ENCODE measurements around the gene MAP3K1.

The MAP3K1 gene

GRCh38 chr5:56848206-56848605 is 32.9 kb downstream of the MAP3K1 start:
- no peak for DNase-seq (ENCODE audit: low read depth, low spot score)

GRCh38 chr5:56849671-56850070 is 34.3 kb downstream of the MAP3K1 start:
- no peak for DNase-seq (ENCODE audit: low read depth, low spot score)

DNA sequence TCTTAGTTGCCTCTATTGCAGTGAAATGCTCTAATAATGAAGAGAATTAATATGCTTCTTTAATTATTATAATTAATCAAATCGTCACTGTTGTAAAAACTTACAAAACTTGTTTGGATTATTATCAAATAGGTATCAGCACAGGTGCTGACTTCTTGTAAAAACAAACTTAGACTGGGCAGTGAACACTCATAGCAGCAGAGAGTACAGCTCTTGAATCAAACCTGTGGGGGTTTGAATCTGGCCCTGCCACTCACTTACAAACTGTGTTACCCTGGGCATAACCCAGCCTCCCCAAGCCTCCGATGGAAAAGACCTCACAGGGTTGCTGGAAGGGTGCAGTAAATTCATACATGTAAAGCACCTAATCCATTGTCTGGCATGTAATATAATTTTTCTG is 35.1 kb downstream of the MAP3K1 start:
- DNase-seq (ENCODE audit: low read depth, low spot score): no peak

DNA sequence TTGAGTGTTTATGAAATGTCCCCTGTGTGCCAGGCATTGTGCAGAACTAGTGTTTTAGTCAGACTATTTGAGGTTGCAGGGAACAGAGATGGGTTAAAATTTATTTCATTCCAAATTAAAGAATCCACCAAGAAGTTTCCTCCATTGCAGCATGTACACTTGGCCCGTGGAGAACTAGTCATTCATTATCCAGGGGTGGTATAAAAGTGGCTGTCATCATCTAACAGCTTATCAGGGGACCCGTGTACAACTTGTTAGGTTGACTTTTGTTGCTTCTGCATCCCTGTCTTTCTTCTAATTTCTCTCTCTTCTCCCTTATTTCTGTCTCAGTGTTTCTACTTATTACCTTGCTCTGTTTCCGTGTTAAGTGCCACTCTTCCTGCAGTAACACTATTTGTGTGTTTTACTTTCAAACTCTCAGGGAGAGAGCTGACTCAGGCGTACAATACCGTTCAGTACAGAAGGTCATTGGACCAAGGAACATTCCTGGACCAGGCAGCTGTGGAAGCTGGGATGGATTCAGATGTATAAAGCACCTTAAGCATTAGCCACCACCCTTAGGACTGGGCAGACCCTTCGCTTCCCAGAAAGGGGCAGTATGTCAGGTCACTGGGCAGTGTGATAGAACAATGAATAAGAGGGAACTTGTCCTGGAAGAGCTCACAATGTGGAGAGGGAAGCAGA is 36.1 kb downstream of the MAP3K1 start:
- DNase-seq (ENCODE audit: low read depth, low spot score): peak; percentile 33

GRCh38 chr5:56852228-56853000 is 37.1 kb downstream of the MAP3K1 start:
- DNase-seq (ENCODE audit: low read depth, low spot score): peak; percentile 31

- no peak for DNase-seq (ENCODE audit: low read depth, low spot score)
These were observed 38.3 kb downstream of the MAP3K1 start for GRCh38 chr5:56853698-56854097.

DNA sequence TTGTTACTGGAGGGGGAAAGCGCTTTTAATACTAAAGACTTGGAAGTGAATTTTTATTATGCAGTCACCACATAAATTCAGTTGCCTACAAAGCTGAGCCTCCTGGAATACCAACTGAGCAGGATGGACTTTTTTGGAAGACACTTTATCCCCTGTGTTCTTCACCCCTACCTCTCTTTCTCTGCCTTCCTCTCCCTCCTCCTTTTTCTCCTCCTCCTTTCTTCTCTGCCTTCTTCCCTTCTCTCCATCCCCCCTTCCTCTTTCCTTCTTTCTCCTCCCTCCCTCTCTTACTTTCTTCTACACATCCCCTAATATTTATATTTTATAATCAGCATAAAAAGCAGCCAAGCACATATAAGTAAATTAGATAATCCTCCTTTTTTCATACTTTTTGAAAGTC is 39.6 kb downstream of the MAP3K1 start:
- DNase-seq (ENCODE audit: low read depth, low spot score): no peak

- DNase-seq (ENCODE audit: low read depth, low spot score): no peak
These were observed 41.3 kb downstream of the MAP3K1 start for GRCh38 chr5:56856541-56857178.

GRCh38 chr5:56858777-56859442 is 43.6 kb downstream of the MAP3K1 start:
- DNase-seq (ENCODE audit: low read depth, low spot score): no peak

DNA sequence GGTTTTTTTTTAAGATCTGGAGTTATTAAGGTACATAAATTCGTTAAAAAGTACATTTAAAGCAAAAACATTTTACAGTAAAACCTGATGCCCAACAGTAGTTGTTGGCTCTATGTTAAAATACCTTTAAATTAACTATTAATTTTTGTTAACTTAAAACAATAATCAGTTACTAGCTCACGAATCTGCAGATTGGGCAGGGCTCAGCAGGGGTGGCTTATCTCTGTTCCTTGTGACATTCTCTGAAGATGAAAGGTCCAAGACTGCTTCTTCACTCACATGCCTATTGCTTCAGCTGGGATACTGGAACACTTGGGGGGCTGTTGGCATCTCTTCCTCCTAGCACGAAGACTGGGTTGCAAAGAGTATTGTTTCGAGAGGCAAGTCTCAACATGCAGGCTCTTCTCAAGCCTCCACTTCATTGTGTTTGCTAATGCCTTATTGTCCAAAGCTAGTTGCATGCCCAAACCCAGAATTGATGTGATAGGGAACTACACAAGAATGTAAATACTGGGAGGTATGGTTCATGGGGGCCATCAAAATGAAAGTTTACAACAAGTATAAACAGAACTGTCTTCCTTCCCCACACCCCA is 46.6 kb downstream of the MAP3K1 start:
- DNase-seq (ENCODE audit: low read depth, low spot score): no peak

DNA sequence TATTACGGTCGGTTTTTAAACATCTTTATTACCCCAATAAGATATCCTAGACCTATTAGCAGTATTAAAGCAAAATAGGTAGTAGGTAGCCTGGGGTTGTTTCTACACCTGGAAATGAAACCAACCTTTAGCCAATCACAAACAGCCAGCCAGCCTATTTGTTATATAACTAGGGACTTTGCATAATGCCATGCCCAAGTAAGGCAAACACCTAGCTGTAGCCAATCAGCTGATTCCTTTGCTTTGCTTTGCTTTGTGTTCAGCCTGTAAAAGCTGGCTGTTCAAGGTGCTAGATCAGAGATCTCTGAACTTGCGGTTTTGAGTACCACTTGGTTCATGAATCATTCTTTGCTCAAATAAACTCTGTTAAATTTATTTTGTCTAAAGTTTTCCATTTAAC is 47.6 kb downstream of the MAP3K1 start:
- no peak for DNase-seq (ENCODE audit: low read depth, low spot score)

- DNase-seq (ENCODE audit: low read depth, low spot score): no peak
These were observed 56.4 kb downstream of the MAP3K1 start for GRCh38 chr5:56871777-56872176.

GRCh38 chr5:56873056-56873455 is 57.7 kb downstream of the MAP3K1 start:
- no peak for DNase-seq (ENCODE audit: low read depth, low spot score)

DNA sequence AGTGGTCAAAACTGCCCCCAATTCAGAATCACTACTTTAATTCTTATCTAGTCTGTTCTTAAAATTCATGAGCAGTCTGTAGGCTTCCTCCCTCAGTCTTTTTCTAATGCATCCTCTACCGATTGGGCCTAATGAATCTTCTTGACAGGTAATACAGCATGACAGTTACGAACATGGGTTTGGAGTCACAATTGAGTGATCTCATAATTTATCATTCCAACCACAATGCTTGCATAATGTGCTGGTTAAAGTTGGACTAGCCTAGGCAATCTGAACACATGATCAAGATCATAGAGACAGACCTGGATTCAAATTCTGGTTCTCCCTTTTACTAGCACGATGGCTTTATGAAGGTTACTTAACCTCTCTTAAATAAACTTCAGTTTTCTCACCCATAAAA is 61.0 kb downstream of the MAP3K1 start:
- no peak for DNase-seq (ENCODE audit: low read depth, low spot score)

DNA sequence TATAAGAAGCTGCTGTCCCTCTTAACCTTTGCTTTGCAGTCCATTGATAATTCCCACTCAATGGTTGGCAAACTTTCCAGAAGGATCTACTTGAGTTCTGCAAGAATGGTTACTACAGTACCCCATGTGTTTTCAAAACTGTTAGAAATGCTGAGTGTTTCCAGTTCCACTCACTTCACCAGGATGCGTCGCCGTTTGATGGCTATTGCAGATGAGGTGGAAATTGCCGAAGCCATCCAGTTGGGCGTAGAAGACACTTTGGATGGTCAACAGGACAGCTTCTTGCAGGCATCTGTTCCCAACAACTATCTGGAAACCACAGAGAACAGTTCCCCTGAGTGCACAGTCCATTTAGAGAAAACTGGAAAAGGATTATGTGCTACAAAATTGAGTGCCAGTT is 66.2 kb downstream of the MAP3K1 start:
- DNase-seq (ENCODE audit: low read depth, low spot score): no peak

- DNase-seq (ENCODE audit: low read depth, low spot score): no peak
These were observed 78.1 kb downstream of the MAP3K1 start for GRCh38 chr5:56893251-56893951.

- DNase-seq (ENCODE audit: low read depth, low spot score): no peak
These were observed 81.4 kb downstream of the MAP3K1 start for GRCh38 chr5:56896763-56897162.

- no peak for DNase-seq (ENCODE audit: low read depth, low spot score)
These were observed 82.9 kb downstream of the MAP3K1 start for GRCh38 chr5:56898213-56898612.

GRCh38 chr5:56900395-56900794 is 85.0 kb downstream of the MAP3K1 start:
- peak; percentile 40 for DNase-seq (ENCODE audit: low read depth, low spot score)

DNA sequence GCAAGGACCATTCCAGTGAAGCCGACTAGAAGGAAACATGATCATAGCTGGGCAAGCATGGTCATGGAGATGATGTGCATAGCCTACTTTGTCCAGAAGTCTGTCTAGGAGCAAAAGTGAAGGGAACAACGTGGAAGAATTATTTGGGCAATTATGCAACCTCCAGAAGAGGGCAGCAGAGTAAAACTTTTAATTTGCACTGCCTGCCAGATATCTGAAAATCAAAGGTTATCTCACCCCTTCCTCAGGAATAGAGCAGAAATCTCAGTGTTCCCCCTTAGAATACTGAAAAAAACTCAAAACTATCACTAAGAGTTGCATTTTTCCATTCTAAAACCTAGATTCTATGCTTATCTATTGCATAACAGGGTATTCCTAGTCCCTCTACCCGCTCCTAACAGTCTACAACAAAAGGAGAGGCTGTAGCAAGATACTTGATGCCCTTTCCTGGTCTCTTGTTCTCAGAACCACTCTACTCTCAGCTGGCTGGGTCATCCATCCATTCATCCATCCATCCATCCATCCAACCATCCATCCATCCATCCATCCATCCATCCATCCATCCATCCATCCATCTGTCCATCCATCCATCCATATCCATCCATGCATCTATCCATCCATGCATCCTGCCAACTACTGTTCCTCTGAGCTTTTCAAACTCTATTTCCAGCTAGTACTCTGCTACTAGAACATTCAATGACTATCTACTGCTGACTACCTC is 85.7 kb downstream of the MAP3K1 start:
- peak; percentile 65 for DNase-seq (ENCODE audit: low read depth, low spot score)

- no peak for DNase-seq (ENCODE audit: low read depth, low spot score)
These were observed 93.6 kb downstream of the MAP3K1 start for GRCh38 chr5:56908942-56909293.
